HG02759 (cell line): Measurements from ENCODE around the gene SIRT1.
A peak's percentile ranks its signal among the peaks of the same experiment; 100 is the strongest.
"Not testable (repeated sequence)": the region's sequence is repeated elsewhere in the genome, so short reads cannot be mapped to it uniquely, and the experiment has no call there.

Experiments
- ATAC-seq: cut with Tn5 transposase; IDR thresholded peaks from one replicate; pipeline ENCODE4 v1.9.1; 2021; ENCODE audit warnings: mild to moderate bottlenecking, moderate library complexity; ENCODE audit not compliant: unreplicated experiment

The SIRT1 gene

DNA sequence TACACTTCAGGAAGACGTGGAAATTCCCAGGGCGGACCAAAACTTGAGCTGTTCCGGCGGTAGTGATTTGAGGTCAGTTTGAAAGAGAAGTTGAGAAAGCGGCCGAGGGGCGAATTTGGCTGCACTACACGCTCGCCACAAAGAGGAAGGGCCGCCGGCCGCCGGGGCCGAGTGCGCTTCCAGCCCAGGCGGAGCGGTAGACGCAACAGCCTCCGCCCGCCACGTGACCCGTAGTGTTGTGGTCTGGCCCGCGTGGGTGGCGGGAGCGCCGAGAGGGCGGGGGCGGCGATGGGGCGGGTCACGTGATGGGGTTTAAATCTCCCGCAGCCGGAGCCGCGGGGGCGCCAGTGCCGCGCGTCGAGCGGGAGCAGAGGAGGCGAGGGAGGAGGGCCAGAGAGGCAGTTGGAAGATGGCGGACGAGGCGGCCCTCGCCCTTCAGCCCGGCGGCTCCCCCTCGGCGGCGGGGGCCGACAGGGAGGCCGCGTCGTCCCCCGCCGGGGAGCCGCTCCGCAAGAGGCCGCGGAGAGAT is at the start of gene SIRT1:
SIRT1 (plus strand) TSS at position 344 of the 529 bp plus-strand sequence; CDS start at position 410, 66 bp downstream.
- peak; percentile 86 for ATAC-seq

DNA sequence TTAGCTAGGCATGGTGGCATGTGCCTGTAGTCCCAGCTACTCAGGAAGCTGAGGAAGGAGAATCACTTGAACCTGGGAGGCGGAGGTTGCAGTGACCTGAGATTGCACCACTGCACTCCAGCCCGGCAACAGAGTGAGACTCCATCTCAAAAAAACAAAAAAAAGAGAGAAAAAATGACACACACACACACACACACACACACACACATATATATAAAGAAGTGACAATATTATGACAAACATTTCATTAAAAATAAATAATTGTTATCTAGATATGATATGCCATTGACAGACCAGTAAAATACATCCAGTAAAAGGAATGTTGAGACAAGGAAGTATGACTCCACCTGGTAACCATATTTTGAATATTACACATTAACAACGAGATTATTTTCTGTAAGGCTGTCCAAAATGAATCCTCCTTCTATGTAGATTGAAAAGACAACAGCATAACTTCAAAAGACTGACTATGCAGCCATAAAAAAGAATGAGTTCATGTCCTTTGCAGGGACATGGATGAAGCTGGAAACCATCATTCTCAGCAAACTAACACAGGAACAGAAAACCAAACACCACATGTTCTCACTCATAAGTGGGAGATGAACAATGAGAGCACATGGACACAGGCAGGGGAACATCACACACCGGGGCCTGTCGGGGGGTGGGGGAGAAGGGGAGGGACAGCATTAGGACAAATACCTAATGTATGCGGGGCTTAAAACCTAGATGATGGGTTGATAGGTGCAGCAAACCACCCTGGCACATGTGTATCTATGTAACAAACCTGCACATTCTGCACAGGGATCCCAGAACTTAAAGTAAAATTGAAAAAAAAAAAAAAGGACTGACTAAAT is 48.7 kb upstream of the SIRT1 start:
- not testable (repeated sequence) for ATAC-seq

DNA sequence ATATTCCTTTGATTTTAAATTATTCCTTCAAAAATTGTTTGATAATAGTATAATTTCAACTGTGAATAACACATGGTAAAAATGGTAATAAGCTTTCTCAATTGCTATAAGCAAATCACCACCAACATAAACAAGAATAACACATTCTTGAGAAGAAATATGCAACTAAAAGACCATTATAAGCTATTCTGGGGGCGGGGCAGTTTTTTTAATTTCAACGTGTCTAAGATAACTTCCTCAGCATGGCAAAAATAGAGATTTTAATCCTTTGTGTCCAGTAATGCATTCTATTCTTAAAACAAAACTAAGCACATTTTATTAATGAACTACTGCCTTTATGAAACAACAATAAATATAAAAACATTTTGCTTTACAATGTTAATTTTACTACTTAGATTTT is 48.0 kb upstream of the SIRT1 start:
- no peak for ATAC-seq

DNA sequence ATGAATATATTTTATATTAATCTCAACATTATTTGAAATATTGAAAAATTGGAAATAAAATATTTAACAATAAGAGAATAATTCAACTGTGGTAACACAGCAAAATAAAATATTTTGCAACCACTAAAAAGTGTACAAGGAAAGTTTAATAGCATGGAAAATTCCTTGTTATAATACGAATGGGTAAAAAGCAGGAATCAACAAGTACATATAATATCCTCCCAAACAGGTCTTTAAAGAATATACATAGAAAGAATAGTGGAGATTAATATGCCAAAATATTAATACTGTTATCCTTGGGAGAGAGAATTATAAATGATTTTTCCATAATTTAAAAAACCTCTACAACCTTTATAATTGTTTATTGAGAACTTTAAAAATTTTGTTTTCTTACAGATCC is 47.5 kb upstream of the SIRT1 start:
- no peak for ATAC-seq

DNA sequence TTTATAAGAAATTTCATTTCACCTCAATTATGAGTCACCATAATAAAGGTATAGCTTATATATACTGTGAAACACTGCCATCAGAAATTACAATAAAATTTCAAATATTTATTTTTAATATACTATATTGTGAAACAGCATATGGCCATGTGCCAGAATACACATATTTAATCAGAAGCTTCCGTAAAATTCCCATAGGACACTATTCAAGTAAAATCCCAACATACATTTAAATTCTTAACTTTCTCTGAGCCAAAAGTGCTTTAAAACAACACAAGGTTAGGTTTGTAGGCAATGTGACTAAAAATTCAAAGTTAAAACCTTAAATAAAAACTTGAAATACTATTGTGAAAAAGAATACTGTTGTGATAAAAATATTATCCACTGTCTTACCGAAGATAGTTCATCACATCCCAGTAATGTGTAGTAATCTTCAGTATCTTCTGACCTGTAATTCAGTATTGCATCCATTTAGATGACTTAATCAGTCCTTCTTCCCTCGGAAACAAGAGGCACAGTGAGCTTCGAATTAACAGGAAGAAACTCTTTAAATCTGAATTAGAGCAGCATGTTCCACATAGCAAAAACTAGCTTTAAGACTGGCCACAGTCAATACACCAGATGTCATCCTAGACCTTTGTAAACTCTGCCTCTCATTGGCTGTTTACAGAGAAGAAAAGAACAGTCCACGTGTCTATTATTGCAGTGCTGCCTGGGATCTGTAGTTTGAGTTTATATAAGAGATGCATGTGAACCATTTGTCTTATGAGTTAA is 46.7 kb upstream of the SIRT1 start, which contains the start of gene DNAJC12:
DNAJC12 (minus strand) TSS at position 648 of the 774 bp plus-strand sequence; CDS start at position 471, 177 bp downstream.
- ATAC-seq: peak; percentile 59

DNA sequence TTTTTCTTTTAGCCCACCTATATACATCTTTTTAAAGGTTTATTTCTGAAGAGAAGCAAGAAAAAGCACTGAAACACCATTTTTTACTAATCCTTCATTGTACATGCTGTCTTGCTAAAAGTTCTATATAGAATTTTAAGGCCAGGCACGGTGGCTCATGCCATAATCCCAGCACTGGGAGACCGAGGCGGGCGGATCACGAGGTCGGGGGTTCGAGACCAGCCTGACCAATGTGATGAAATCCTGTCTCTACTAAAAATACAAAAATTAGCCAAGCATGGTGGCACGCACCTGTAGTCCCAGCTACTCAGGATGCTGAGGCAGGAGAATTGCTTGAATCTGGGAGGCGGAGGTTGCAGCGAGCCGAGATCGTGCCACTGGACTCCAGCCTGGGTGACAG is 44.9 kb upstream of the SIRT1 start:
- ATAC-seq: not testable (repeated sequence)

DNA sequence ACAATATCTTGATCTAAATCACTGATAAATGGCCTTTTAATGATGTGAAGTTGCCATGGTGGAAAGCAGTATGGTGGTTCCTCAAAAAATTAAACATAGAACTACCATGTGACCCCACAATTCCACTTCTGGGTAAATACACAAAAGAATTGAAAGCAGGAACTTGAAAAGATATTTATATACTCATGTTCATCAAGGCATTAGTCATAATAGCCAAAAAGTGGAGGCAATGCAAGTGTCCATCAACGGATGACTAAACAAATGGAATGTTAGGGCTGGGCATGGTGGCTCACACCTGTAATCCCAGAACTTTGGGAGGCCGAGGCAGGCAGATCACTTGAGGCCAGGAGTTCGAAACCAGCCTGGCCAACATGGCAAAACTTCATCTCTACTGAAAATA is 44.5 kb upstream of the SIRT1 start:
- no peak for ATAC-seq

DNA sequence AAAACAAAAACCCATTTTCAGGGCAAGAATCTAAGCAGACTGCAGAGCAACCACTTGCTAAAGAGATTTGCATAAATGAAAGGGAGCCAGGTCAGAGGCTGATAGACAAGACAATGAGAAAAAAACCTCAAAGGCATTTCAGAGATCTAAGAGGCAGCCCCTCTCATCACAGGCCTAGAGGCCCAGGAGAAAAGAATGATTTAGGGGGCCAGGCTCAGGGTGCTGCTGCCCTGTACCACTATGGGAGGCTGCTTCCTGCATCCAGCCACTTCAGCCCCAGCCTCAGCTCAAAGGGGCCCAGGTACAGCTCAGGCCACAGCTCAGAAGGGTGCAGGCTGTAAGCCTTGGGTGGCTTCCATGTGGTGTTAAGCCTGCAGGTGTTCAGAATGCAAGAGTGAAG is 42.7 kb upstream of the SIRT1 start:
- no peak for ATAC-seq

DNA sequence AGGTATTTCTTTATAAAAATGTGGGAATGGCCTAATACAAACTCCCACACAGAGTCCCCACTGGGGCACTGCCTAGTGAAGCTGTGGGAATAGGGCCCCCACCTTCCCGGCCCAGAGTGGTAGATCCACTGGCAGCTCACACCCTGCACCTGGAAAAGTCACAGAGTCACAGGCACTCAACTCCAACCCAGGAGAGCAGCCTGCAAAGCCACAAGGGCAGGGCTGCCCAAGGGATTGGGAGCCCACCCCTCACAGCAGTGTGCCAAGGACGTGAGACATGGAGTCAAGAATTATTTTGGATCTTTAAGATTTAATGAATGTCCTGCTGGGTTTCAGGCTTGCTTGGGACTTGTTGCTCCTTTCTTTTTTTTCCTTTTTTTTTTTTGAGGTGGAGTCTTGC is 41.2 kb upstream of the SIRT1 start:
- no peak for ATAC-seq

DNA sequence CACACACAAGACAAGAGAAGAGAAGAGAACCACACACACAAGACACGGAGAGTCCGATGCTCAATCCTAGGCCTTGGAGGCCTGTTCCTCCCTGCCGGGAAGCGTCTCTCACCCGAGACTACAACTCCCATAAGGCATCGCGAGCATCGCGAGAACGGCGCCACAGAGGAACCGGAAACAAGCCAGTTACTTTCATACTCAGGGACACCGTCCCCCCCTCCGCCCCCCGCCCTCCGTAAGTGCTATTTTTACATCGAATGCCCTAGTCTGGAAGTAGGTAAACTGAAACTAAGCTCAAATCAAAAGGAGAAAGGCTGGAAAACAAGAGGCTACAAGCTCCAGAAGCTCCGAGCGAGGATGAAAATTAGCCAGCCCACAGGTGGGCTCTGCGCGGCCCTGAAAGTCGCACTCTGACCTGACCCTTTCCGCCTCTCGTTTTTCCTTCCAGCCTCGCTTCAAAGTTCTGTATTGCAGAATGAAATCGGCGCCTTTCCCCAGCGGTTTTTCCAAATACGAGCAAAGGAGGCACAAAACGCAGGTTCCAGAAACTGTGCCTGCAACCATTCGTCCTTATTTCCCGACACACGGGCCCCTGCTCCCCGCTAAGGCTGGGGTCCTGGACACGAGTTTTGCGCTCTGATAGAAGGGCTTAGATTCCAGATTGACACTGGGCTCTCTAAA is 35.0 kb upstream of the SIRT1 start:
- ATAC-seq: peak; percentile 94

DNA sequence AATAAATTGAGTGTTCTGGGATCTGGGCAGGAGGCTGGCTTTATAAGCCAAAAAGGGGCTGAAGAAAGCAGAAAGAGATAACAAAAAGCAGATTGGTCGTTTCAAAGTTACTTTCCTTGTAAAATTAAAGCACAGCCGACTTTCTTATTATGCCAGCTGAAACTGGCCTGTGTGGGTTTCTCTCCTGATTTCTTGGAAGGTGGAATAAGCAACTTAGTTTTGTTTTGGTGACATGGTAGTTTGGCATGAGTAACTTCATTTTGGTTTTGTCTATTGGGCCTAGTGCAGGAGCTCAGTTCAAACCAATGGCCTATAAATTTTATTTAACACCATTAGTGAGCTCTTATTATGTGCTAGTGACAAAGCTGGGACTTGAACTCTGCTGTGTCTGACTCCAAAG is 33.3 kb upstream of the SIRT1 start:
- no peak for ATAC-seq

DNA sequence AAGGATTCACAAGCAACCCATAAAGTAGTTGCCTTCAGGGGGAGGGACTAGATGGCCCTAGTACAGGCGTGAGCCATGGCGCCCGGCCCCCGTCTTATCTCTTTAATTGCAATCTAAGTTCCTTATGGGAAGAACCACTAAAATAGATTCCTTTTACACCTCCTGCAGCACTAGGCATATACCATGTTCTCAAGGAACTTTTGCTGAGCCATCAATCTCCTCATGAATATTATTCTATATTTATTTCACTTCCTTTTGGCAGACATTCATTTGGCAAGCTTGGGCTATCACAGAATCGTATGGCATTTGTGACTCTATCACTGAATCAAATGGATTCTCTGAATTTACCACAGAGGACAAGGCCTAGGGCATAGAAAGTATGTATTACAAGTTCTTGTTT is 31.7 kb upstream of the SIRT1 start:
- ATAC-seq: no peak

DNA sequence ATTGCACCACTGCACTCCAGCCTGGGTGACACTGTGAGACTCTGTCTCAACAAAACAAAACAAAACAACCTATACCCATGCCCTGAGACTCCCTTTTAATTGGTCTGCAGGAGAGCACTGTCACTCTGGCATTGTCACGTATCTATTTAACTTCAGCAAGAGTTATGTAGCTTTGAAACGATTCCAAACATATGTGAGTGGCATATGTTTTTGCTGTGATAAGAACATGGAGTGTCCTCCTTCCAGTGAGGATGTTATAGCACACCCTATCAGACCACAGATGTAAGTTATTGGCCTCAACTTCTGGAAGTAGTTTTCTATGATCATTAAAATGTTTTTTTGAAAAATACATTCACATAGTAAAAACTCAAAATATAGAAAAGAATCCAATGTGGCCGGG is 30.9 kb upstream of the SIRT1 start:
- no peak for ATAC-seq

DNA sequence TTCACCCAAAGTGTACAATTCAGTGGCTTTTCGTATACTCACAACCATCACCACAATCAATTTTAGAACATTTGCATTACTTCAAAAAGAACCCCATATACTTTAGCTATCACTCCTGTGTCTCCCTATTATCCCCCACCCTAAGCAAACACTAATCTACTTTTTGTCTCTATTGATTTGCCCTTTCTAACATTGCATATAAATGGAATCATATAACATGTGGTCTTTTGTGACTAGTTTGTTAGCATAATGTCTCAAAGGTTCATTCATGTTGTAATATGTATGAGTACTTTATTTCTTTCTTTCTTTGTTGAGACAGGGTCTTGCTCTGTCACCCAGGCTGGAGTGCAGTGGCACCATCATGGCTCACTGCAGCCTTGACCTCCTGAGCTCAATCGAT is 25.5 kb upstream of the SIRT1 start:
- ATAC-seq: no peak

DNA sequence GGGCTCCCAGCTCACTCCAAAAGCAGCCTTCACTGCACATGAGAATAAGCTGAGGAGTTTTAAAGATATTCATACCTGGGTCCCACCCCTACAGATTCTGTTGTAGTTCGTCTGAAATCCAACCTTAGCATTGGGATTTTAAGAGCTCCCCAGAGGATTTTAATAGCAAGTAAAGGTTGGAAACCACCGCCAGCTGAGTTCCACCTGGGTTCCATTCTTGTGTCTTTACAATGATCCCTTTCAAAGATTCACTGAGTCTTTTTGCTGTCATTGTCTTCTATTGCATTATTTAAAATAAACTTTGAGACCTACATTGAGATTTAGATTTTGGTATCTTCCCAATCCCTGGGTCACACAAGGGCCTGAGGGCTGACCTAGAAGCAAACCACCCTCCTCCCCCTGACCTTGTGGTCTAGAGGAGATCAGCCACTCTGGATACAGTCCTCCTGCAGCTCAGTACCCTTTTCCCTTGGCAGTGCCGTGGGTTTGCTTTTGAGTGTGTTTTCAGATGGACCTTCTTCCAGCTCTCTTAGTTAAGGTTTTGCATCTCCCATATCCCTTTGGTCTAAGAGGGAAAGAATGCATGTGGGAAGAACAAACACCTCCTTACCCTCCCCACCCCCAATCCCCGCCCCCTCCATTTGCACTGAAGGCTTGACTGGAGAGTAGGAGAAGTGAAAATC is 22.6 kb upstream of the SIRT1 start:
- ATAC-seq: no peak

DNA sequence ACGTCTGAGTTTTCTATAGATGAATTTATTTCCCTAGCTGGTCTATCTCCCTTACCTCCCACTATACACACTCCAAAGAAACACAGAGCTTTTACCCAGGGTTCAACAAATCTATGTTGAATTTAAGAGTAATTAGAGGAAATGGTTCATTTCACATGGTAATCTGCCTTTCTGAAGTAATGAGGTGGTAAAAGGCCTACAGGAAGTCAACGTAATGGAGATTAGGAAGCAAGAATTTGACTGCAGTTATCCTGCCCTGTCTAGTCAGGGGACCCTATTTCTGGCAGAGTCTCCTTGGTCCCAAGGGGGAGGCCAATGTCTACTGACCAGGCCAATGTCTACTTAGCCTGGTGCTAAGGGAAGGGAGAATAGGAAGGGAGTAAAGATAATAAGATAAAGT is 21.4 kb upstream of the SIRT1 start:
- no peak for ATAC-seq

DNA sequence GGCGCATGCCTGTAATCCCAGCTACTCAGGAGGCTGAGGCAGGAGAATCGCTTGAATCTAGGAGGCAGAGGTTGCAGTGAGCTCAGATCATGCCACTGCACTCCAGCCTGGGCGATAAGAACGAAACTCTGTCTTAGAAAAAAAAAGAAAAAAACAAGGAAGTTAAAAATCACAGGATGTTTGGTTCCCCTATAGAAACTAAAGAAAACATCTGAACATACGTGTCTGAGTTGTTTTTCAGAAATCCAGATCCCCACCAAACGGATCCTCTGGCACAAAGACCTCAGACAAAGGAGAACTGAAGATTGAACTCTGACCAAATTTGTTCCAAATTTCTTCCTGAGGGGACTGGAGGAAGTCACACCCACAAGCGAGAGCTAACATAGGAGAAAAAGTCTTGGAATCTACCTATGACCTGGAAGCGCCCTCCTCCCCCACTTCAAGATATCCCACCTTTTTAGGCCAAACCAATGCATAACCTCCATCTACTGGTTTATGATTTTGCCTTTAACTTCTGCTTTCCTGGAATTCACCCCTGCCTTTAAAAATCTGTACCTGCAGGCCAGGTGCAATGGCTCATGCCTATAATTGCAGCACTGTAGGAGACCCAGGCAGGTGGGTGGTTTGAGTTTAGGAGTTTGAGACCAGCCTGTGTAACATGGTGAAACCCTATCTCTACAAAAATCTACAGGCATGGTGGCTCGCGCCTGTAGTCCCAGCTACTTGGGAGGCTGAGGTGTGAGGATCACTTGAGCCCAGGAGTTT is 19.7 kb upstream of the SIRT1 start:
- ATAC-seq: no peak

DNA sequence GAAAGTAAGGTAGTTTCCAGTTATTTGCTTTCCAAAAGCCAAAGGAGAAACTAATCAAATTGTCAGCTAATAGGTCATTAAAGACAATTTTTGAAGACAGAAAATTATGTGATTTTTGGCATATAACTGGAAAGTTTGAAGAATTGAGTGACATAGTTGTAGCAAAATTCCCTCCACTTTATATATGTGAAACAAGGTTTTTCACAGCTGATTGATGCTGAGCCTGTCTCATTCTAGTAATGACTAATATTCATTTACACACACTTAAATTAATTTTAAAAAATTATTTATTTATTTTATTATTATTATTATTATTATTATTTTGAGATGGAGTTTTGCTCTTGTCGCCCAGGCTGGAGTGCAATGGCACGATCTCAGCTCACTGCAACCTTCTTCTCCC is 16.3 kb upstream of the SIRT1 start:
- ATAC-seq: no peak

DNA sequence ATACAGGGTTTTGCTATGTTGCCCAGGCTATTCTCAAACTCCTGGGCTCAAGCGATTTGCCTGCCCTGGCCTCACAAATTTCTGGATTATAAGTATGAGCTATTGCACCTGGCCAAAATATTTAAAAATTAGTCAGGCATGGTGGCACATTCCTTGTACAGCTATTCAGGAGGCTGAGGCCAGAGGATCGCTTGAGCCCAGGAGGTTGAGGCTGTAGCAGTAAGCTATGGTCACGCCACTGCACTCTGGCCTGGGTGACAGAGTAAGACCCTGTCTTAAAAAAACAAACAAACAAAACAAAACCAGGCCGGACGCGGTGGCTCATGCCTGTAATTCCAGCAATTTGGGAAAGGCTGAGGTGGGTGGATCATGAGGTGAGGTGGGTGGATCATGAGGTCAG is 14.5 kb upstream of the SIRT1 start:
- no peak for ATAC-seq
